GM21381 (cell line): ENCODE data around the gene TM7SF2.

Source experiments
- ATAC-seq: cut with Tn5 transposase; IDR thresholded peaks from one replicate; pipeline ENCODE4 v1.9.1; 2021; ENCODE audit warnings: mild to moderate bottlenecking, moderate library complexity; ENCODE audit not compliant: unreplicated experiment

The TM7SF2 gene

GRCh38 chr11:65150509-65151299 lies 39.0 kb downstream of the TM7SF2 start:
- ATAC-seq = no peak

GRCh38 chr11:65151331-65151899 lies 39.7 kb downstream of the TM7SF2 start:
- ATAC-seq = no peak

- ATAC-seq = no peak
Observed at GRCh38 chr11:65152122-65152521, 40.5 kb downstream of the TM7SF2 start.

GRCh38 chr11:65156256-65156655 lies 44.6 kb downstream of the TM7SF2 start:
- no peak for ATAC-seq

- no peak for ATAC-seq
Observed at GRCh38 chr11:65156926-65157325, 45.3 kb downstream of the TM7SF2 start.

- no peak for ATAC-seq
Observed at GRCh38 chr11:65157336-65157735, 45.7 kb downstream of the TM7SF2 start.

GRCh38 chr11:65159012-65159411 lies 47.3 kb downstream of the TM7SF2 start:
- ATAC-seq = no peak

GRCh38 chr11:65160643-65161042 lies 49.0 kb downstream of the TM7SF2 start:
- ATAC-seq = no peak

- ATAC-seq = no peak
Observed at GRCh38 chr11:65163684-65164083, 52.0 kb downstream of the TM7SF2 start.
